Duodenal mucosa (tissue), 2 donors: ENCODE results near the gene HECTD4.

Experiments
- H3K27ac ChIP-seq: one replicate; pipeline ENCODE4 v1.7.0; 2013; ENCODE audit warnings: low read depth, low read length
- H3K27me3 ChIP-seq, 2 donors: one replicate each; pipeline ENCODE4 v1.7.0; 2013; ENCODE audit warnings: low read length in 2 of 2, control low read depth in 1 of 2; ENCODE audit not compliant: insufficient read depth in 2 of 2, control insufficient read depth in 1 of 2
- H3K36me3 ChIP-seq, 2 donors: one replicate each; pipeline ENCODE4 v1.7.0; 2013; ENCODE audit warnings: low read length in 2 of 2, control low read depth in 1 of 2; ENCODE audit not compliant: insufficient read depth in 2 of 2, control insufficient read depth in 1 of 2
- H3K4me1 ChIP-seq, 2 donors: one replicate each; pipeline ENCODE4 v1.7.0; 2013; ENCODE audit warnings: low read length in 2 of 2, control low read depth in 1 of 2; ENCODE audit not compliant: insufficient read depth in 2 of 2, control insufficient read depth in 1 of 2
- H3K4me3 ChIP-seq, 2 donors: one replicate each; pipeline ENCODE4 v1.7.0; 2013; ENCODE audit warnings: low read length in 2 of 2, low read depth in 1 of 2
- H3K9ac ChIP-seq, 2 donors: one replicate each; pipeline ENCODE4 v1.7.0; 2013; ENCODE audit warnings: low read length in 2 of 2, low read depth in 1 of 2
- H3K9me3 ChIP-seq, 2 donors: one replicate each; pipeline ENCODE4 v1.7.0; 2013; ENCODE audit warnings: low read length in 2 of 2, control low read depth in 1 of 2; ENCODE audit not compliant: control insufficient read depth in 1 of 2

HECTD4 gene

DNA sequence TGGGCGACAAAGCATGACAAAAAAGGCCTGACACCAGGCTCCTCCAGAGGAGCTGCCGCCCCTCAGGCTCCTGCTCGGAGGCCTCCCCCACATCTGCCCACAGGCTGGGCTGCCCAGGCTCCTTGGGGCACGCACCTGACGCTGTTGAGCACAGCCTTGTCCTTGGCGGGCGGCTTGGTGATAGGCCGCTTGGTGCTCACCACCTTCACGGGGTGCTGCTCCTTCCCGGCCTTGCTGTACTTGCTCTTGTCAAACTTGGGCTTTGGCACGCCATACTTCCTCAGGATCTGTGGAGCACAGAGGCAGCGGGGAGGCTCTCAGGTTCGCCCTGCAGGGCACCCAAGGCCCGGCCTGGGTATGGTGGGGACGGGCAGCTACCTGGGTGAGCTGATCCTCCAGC is 203.4 kb downstream of the HECTD4 start:
- H3K27me3 ChIP-seq, result no peaks in the 10 kb centered on the region
- no peak overlapping the region for H3K9ac ChIP-seq
- peaks cover 38 to 61% of the 10 kb centered on the region in 2 donors for H3K36me3 ChIP-seq
- H3K4me3 ChIP-seq, result no peak overlapping the region
- no peaks in the 10 kb centered on the region for H3K4me1 ChIP-seq
- H3K9me3 ChIP-seq, result no peaks in the 10 kb centered on the region
- no peak overlapping the region for H3K27ac ChIP-seq

DNA sequence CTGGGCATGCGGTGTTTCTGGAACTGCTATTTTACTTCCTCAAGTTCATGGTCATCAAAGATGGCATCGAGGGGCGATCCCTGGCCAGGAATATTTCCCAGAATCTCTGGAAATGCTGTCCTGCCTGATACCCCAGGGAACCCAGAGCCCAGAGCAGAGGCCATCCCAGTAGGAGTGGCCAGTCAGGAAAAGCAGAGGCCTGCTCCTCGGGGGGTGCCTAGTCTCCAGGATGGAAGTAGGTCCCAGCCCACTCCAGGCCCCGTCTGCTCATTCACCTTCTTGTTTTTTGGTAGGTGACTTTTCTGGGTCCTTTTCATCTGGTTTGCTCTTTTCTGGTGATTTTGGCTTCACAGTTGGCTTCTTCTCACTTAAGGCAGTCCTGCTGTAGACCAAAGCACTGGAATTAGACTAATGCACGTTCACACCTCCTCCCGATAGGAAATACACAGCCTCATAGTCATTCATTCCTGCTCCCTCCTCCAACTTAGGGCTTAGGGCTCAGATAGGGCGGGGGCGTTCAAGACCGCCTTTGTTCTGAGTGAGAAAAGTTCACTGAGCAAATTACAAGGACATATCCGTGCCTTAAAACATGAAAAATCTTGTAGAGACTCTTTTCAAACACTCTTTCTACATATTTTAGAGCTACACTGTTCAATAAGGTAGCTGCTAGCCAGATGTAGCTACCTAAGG is 205.8 kb downstream of the HECTD4 start:
- H3K9ac ChIP-seq, result no peak overlapping the region
- no peaks in the 10 kb centered on the region for H3K4me1 ChIP-seq
- H3K27ac ChIP-seq, result no peak overlapping the region
- H3K27me3 ChIP-seq, result no peaks in the 10 kb centered on the region
- H3K9me3 ChIP-seq, result no peaks in the 10 kb centered on the region
- peaks cover 51 to 60% of the 10 kb centered on the region in 2 donors for H3K36me3 ChIP-seq
- H3K4me3 ChIP-seq, result no peak overlapping the region

- H3K9me3 ChIP-seq, result no peaks in the 10 kb centered on the region
- peaks cover 51 to 69% of the 10 kb centered on the region in 2 donors for H3K36me3 ChIP-seq
- H3K27ac ChIP-seq, result no peak overlapping the region
- H3K4me3 ChIP-seq, result no peak overlapping the region
- H3K4me1 ChIP-seq, result peaks cover 3 to 4% of the 10 kb centered on the region in 2 donors
- H3K9ac ChIP-seq, result no peak overlapping the region
- no peaks in the 10 kb centered on the region for H3K27me3 ChIP-seq
Measured at GRCh38 chr12:112175361-112176155, 206.7 kb downstream of the HECTD4 start.

DNA sequence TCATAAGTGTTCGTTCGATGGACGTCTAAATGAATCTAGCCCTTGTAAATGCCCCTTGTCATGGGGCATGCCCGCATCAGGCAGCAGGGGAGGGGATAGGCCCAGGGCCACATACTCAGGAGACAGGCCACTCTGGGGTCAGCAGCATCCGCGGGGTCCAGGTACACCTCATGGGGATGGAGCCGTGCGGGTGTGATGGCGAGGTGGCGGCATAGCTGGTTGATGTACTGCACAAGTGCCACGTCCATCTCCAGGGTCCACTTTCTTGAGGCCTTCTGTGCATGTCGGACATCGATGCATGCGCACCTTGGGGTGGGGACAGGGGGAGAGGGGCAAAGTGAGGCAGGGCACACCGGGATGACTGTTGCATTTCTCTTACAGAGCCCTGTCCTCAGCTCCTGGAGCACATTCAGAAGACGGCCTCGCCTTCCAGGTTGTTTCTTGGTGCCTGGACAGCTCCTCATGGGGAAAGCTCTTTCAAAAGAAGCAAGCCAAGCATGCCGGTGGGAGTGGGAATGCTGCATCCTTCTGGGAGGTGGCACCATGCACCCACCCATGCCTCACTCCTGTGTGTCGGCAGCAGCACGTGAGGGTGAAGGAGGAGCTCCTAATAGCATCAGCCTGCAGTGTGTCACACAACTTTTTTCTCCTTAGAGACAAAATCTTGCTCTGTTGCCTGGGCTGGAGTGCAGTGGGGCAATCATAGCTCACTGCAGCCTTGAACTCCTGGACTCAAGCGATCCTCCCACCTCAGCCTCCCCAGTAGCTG is 209.5 kb downstream of the HECTD4 start:
- no peak overlapping the region for H3K9ac ChIP-seq
- no peaks in the 10 kb centered on the region for H3K9me3 ChIP-seq
- H3K4me1 ChIP-seq, result peaks cover 3 to 4% of the 10 kb centered on the region in 2 donors
- no peak overlapping the region for H3K27ac ChIP-seq
- H3K36me3 ChIP-seq, result peaks cover 41 to 60% of the 10 kb centered on the region in 2 donors
- no peak overlapping the region for H3K4me3 ChIP-seq
- H3K27me3 ChIP-seq, result no peaks in the 10 kb centered on the region

GRCh38 chr12:112170971-112171596 is 211.1 kb downstream of the HECTD4 start:
- H3K4me1 ChIP-seq, result peaks cover 3 to 4% of the 10 kb centered on the region in 2 donors
- no peaks in the 10 kb centered on the region for H3K27me3 ChIP-seq
- no peak overlapping the region for H3K27ac ChIP-seq
- H3K9ac ChIP-seq, result no peak overlapping the region
- no peaks in the 10 kb centered on the region for H3K9me3 ChIP-seq
- H3K4me3 ChIP-seq, result no peak overlapping the region
- peaks cover 35 to 56% of the 10 kb centered on the region in 2 donors for H3K36me3 ChIP-seq

GRCh38 chr12:112170376-112170775 is 211.9 kb downstream of the HECTD4 start:
- Histone ChIP-seq H3K4me1 (peaks cover 3 to 4% of the 10 kb centered on the region in 2 donors), H3K27me3 (no peaks in the 10 kb centered on the region), H3K36me3 (peaks cover 27 to 50% of the 10 kb centered on the region in 2 donors), H3K4me3 (no peak overlapping the region), H3K9me3 (no peaks in the 10 kb centered on the region), H3K27ac (no peak overlapping the region), H3K9ac (no peak overlapping the region)

DNA sequence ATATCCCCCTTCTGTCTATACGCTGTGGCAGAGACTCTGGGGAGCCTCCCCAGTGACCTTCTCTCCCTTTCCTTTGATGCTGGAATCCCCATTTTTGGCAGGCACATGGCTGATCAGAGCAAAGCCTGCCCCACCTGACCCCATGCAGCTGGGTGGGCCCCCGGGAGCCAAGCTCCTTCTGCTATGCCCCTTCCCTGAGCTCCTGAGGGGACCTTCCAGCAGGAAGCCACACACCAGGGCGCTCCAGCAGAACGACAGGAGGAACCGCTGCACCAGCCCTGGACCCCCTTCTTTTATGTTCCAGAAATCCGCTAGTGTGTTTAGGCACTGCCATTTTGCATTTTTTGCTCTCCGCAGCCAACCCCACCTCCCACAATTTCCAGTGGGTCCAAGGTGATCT is 212.3 kb downstream of the HECTD4 start:
- H3K4me3 ChIP-seq, result no peak overlapping the region
- H3K4me1 ChIP-seq, result peaks cover 3 to 4% of the 10 kb centered on the region in 2 donors
- no peak overlapping the region for H3K9ac ChIP-seq
- H3K27ac ChIP-seq, result no peak overlapping the region
- no peaks in the 10 kb centered on the region for H3K27me3 ChIP-seq
- peaks cover 24 to 46% of the 10 kb centered on the region in 2 donors for H3K36me3 ChIP-seq
- H3K9me3 ChIP-seq, result no peaks in the 10 kb centered on the region

GRCh38 chr12:112169161-112169872 is 212.9 kb downstream of the HECTD4 start:
- H3K27me3 ChIP-seq, result no peaks in the 10 kb centered on the region
- peaks cover 20 to 41% of the 10 kb centered on the region in 2 donors for H3K36me3 ChIP-seq
- no peak overlapping the region for H3K27ac ChIP-seq
- no peak overlapping the region for H3K9ac ChIP-seq
- peaks cover 3 to 4% of the 10 kb centered on the region in 2 donors for H3K4me1 ChIP-seq
- no peak overlapping the region for H3K4me3 ChIP-seq
- no peaks in the 10 kb centered on the region for H3K9me3 ChIP-seq

- no peaks in the 10 kb centered on the region for H3K27me3 ChIP-seq
- H3K27ac ChIP-seq, result no peak overlapping the region
- H3K9me3 ChIP-seq, result no peaks in the 10 kb centered on the region
- H3K9ac ChIP-seq, result no peak overlapping the region
- no peak overlapping the region for H3K4me3 ChIP-seq
- H3K4me1 ChIP-seq, result peaks cover 3 to 4% of the 10 kb centered on the region in 2 donors
- H3K36me3 ChIP-seq, result peaks cover 20 to 44% of the 10 kb centered on the region in 2 donors
Measured at GRCh38 chr12:112168561-112168971, 213.7 kb downstream of the HECTD4 start.
